GM19455 (cell line): ENCODE data around the gene SLC8B1.
"Not testable (repeated sequence)": the region's sequence is repeated elsewhere in the genome, so short reads cannot be mapped to it uniquely, and the experiment has no call there.

Source experiments
- ATAC-seq: cut with Tn5 transposase; IDR thresholded peaks from one replicate; pipeline ENCODE4 v1.9.1; 2021; ENCODE audit not compliant: unreplicated experiment

SLC8B1 gene

DNA sequence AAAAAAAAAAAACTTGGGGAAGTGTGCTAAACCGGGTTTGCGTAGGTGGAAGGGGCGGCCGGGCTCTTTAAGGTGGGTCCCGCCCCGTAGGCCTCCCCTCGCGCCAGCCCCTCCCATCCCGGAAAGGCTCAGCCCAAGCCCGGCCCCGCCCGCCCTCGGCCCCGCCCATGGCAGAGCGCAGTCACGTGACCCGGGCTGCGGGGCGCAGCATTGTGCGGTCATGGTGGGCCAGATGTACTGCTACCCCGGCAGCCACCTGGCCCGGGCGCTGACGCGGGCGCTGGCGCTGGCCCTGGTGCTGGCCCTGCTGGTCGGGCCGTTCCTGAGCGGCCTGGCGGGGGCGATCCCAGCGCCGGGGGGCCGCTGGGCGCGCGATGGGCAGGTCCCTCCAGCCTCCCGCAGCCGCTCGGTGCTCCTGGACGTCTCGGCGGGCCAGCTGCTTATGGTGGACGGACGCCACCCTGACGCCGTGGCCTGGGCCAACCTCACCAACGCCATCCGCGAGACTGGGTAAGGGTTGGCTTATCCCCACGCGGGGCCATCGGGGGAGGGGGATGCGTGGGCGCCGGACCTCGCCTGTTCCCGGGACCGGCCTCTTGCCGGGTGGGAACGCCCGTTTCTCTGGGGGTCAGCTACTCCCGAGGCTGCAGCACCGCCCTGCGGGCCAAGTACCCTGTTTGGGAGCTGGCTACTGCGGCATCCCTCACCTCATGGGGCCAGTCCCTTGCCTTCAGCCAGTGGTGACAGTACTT, 23.6 kb upstream of the SLC8B1 start, which contains the start of gene PLBD2:
TSS of gene PLBD2 (plus strand) at position 207 of the 752 bp plus-strand sequence. CDS start at position 221, 14 bp downstream.
- ATAC-seq = peak; percentile 83

GRCh38 chr12:113354192-113354591, 19.3 kb upstream of the SLC8B1 start:
- not testable (repeated sequence) for ATAC-seq

DNA sequence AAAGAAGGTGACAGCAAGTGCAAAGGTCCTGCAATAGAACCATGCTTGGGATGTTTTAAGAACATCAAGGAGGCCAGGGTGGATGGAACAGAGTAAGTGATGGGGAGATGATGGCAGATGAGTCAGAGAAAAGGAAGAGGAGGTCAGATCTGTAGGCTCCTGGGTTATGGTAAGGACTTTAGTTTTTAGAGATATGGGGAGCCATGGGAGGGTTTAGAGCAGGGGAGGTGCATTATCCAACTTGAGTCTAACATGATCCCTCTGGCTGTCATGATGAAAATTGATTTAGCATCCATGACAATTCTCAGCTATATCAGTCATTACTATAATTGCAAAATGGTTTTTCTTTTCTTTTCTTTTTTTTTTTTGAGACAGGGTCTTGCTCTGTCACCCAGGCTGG, 16.2 kb upstream of the SLC8B1 start:
- ATAC-seq = no peak

DNA sequence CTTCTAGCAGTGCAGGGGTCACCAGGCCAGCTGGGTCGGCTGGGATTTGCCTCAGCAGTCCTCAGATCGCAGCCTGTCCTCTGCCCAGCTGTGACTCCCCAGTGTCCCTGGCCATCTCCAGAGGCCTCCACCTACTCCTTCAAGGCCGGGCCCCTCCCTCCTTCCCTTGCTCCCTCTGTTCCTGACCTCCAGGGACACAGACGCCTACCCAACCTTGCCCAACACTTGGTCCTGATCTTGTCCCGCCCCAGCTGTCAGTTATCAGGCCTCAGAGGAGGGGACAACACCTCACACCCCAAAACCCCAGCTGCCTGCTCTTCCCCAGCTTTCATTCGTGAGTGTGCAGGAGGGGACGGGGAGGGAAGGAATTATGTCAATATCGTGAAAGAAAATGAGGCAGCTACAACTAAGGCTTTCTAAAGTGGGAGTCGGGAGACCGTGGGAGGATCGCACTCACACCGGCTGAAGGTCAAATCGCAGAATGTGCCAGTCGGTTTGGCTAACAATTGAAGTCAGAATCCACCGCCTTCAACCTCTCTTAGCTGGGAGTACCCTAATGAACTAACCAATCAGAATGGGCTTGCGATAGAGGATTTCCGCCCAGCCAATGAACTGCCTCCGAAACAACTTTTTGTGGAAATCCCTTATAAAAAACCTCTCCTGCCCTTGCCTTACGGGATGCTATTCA, 14.1 kb upstream of the SLC8B1 start:
- ATAC-seq = no peak

DNA sequence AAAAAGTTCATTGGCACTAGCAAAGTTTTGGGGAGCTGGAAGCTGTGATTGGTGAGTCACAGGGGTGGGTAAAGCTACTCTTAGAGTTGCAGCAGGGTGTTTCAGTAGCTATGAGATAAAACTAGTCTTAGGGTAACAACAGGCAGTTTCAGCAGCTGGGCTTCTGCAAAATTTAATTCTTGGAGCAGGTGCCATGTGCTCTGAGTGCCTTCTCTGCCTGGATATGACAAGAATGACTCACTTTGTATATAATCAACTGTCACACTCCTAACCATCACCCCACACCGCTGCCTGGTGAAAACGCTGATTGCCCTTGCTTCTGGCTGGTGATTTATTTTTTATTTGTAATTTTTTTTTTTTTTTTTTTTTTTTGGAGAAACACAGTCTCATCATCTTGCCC, 13.0 kb upstream of the SLC8B1 start:
- ATAC-seq = no peak

- ATAC-seq = no peak
Observed at GRCh38 chr12:113347107-113347506, 12.2 kb upstream of the SLC8B1 start.

DNA sequence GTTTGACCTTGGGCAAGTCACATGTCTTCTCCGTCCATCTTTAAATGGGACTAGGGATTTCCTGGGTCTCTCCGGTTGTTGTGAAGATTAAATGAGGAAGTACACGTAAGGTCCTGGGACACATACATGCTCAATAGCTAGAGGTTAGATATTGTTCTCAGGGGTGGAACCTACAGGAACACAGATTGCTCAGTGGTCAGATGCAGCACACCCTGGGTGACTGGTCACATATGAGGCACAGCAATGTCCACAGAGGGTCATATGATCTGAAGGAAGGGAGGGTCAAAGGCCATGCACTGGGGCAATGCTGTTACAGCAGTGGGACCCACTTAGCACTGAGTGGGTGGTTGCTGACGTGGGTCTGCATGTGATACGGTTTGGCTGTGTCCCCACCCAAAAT, 11.4 kb upstream of the SLC8B1 start:
- ATAC-seq = no peak

DNA sequence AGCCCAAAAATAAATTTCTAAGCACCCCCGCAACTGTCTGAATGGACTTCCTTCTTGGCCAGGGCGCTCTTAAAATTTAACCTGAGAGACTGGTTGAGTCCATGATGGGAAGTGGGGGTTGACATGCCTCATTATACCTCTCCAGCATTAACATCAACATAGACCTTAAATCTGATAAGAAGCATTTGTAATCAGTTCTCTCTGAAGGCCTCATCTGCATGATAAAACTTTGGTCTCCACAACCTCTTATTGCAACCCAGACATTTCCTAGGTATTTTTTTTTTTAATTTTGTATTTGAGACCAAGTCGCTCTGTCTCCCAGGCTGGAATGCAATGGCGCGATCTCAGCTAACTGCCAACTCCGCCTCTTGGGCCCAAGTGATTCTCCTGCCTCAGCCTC, 10.4 kb upstream of the SLC8B1 start:
- ATAC-seq = no peak

DNA sequence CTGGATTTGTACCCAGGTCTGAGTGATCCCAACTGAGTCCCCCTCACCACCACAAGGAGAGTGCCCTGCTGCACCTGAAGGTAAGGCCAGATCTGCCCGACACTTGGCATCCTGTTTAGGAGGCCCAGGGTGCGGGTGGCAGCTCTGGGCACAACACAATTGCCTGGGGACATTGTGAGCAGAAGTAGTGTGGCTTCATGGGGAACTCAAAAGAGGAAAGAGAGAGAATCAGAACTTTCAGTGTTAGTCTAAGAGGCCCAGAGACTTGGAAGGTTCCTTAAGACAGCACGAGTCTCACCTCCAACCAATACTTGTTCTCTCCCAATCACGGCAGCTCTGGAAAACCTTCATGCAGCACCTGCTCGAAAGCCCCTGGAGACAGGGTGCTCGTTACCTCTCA, 6.6 kb upstream of the SLC8B1 start:
- ATAC-seq = no peak

DNA sequence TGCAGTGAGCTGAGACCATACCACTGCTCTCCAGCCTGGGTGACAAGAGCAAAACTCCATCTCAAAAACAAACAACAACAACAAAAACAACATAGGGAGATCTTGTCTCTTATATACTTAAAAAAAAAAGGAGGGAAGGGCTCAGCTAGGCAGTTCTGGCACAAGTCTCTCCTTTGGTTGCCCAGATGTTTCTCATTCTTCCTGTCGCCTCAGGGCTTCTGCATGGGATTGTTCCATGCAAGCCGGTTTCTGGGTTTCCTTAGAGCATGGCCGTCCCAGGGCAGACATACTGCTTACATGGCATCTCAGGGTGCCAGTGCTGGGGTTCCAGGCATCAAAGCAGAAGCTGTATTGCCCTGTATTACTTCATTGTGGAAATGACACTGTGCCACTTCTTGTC, 5.2 kb upstream of the SLC8B1 start:
- no peak for ATAC-seq

GRCh38 chr12:113339540-113339939, 4.6 kb upstream of the SLC8B1 start:
- no peak for ATAC-seq

DNA sequence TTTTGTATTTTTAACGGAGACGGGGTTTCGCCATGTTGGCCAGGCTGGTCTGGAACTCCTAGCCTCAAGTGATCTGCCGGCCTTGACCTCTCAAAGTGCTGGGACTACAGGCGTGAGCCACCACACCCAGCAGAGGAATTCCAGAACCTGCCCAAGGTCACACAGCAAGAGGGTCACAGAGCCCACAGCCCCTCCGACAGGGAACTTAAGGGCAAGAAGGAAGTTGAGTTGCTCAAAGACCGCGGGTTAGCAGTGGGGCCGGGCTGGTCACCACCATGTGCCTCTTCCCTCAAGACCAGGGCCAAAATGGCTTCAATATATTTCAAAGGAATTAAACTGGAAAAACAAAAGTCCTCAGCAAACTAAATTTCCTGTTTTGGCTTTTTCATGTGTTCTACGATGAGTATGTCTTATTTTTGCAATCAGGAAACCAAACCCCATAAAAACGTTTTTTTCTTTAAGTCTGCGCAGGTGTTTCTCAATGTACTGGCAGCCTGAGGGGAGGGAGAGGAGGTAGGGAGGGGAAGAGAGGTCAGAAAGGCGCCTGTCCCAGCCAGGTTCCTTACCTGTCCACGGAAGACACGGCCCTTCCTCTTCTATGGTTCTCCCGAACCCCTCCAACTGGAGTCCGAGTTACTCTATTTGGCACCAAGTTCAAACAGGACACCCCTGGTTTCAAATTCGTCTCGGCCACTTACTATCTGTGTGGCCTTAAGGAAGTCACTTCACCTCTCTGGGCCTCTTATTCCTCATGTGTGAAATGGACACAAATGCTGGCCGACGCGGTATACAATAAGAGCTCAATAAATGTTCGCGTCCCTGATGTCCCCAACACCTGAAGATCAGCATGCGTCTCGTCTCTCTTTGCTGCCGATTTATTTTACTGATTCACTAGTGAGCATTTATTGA, 778 bp downstream of the SLC8B1 start:
- peak; percentile 22 for ATAC-seq

- ATAC-seq = no peak
Observed at GRCh38 chr12:113333418-113333750, 1.5 kb downstream of the SLC8B1 start.

DNA sequence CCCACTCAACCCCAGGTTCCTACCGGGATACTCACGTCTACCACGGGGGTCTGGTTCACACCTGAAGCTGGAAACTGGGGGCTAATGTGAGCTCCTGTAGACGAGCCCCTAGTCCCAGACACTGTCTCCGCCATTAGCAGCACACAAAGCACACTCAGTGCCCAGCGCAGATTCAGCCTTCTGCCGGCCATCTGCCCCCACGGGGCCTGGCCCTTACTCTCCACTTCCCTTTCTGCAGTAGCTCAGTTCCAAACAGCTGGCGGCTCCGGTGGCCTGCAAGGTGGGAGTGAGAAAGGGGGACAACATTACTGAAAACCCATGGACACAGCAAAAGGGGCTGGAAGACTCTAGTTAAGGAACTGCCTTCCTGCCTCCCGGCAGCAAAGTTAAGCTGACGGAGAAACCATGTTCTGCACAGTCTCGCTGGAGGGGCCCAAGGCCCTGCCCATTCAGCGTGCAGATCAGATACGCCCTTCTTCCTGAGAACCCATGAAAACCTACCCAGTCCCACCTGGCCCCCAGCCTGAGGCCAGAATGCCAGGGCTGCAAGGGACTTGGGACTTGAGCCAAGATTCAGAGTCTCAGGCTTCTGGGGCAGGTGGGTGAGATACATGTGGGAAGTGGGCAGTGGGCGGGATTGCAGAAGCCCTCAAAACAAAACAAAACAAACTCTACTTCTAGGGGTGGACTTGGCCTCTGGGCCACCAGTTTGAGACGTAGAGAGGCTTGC, 2.1 kb downstream of the SLC8B1 start:
- ATAC-seq = no peak

DNA sequence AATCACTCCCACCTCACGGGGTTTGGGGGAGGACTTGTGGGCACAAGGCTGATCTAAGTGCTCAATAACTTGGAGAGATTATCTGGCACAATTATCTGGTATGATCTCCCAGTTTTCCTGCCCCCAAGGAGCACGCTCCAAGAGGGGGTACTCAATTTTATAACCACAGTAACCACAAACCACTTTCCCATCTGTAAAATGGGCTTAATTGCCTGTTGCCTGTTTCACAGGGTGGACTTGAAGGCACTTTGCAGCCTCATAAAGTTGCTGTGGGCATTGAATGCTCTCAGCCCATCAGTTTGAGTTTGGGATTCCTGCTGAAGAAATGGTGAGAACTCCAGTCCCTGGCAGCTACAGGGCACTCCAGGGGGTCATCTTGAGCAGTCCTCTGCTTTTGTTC, 4.4 kb downstream of the SLC8B1 start:
- ATAC-seq = no peak

- no peak for ATAC-seq
Observed at GRCh38 chr12:113329791-113330417, 5.0 kb downstream of the SLC8B1 start.

GRCh38 chr12:113329022-113329790, 5.7 kb downstream of the SLC8B1 start:
- no peak for ATAC-seq

GRCh38 chr12:113328368-113328889, 6.5 kb downstream of the SLC8B1 start:
- ATAC-seq = no peak

DNA sequence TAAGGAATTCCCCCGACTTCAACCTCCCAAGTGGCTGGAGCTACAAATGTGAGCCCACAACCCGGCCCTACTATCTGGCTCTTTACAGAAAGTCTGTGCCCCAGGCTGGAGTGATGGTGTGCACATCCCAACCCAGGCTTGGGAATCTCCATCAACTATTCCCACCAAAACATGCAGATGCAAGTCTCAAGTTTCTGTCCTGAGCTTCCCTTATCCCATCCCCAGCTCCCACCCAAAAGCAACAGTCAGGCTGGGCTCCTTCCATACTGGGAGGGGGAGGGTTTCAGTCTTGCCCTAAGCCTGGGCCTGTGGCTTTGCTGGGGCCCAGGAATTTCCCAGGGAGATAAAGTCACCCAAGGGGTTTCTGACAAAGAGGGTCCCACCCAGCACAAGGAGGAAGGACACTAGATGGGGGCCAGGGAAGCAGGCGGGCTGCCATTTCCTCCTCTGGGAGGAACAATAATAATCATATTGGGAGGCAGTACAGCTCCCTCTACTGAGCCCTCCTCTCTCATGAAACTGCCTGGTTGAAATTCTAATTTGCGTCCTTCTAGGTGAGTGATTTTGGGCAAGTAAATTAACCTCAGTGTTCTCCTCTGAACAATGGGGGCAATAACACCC, 8.0 kb downstream of the SLC8B1 start:
- no peak for ATAC-seq
